Activated CD4-positive, alpha-beta T cell treated with anti-CD3 and anti-CD28 coated beads for 36 hours (primary cell): Measurements from ENCODE around the gene PAQR6. TPM values are rescaled to one million over a fixed set of nuclear protein-coding genes. Genes with fewer than 3 reads are reported as not detected.

Experiments used
- ATAC-seq: fragments of 200-7000 bp; cut with Tn5 transposase; one replicate; pipeline ENCODE4 v1.10.0; 2021; ENCODE audit warnings: mild to moderate bottlenecking, moderate library complexity
- CTCF ChIA-PET: fragments of 350-600 bp; sonication (Branson Sonifier 250); formaldehyde crosslinking; loops from one replicate; lab custom pipeline; 2021; ENCODE audit warnings: antibody characterized with exemption; lab: Charles Lee
- POLR2A ChIA-PET: fragments of 350-600 bp; sonication (Branson Sonifier 250); formaldehyde crosslinking; loops from one replicate; lab custom pipeline; 2021; ENCODE audit warnings: antibody characterized with exemption, inconsistent platforms; lab: Charles Lee
- DNase-seq: peaks from one replicate; pipeline ENCODE4 v3.0.0-alpha.2; 2020
- H3K27ac Mint-ChIP-seq: one replicate; pipeline ENCODE4 v1.8.0; 2021; ENCODE audit warnings: mixed read lengths
- H3K27me3 Mint-ChIP-seq: one replicate; pipeline ENCODE4 v1.8.0; 2021; ENCODE audit warnings: mixed read lengths
- H3K36me3 Mint-ChIP-seq: one replicate; pipeline ENCODE4 v1.8.0; 2021; ENCODE audit warnings: low read depth, mixed read lengths
- H3K4me1 Mint-ChIP-seq: one replicate; pipeline ENCODE4 v1.8.0; 2021; ENCODE audit warnings: mixed read lengths
- H3K4me3 Mint-ChIP-seq: one replicate; pipeline ENCODE4 v1.8.0; 2021; ENCODE audit warnings: mild to moderate bottlenecking, moderate library complexity, mixed read lengths
- H3K9me3 Mint-ChIP-seq: one replicate; pipeline ENCODE4 v1.8.0; 2021; ENCODE audit warnings: low read depth, mixed read lengths
- intact Hi-C, 2 experiments: fragments of 100-400 bp; cut with DNase I in 1 of 2; cut with micrococcal nuclease in 1 of 2; formaldehyde crosslinking; loops; one replicate each; pipeline versions ENCODE4 v1.14.2 to v1.15.1; 2022 to 2024; cut with DNase I, micrococcal nuclease
- total RNA-seq, 2 experiments: library from RNA; stranded (reverse); gene quantifications; one replicate each; pipeline ENCODE4 v1.2.3, GENCODE V29; 2021

Gene PAQR6
- total RNA-seq, 2 experiments from 2014 or later, result 4.7 to 5.7 TPM

- ChIA-PET CTCF (interaction anchor here (0.7 to 1.9 kb wide), 7 partner anchors 14 to 1192 kb away, joined by 3 to 7 read pairs (median 3); partner anchors contain the start of gene PMF1), POLR2A (interaction anchor here (0.7 to 1.9 kb wide), 4 partner anchors 14 to 617 kb away, joined by 3 to 11 read pairs (median 6); partner anchors contain the start of gene PMF1)
- Mint-ChIP-seq H3K27ac (no peak overlapping the region), H3K27me3 (no peaks in the 10 kb centered on the region), H3K36me3 (peaks cover 59% of the 10 kb centered on the region), H3K9me3 (no peaks in the 10 kb centered on the region), H3K4me3 (no peak overlapping the region), H3K4me1 (peaks cover 26% of the 10 kb centered on the region)
- intact Hi-C loops, result loop anchor here (2.0 kb wide), 1 partner anchor 24 kb away; no protein-coding TSS in a partner anchor
- peak; percentile 65 for DNase-seq
- peak; percentile 80 for ATAC-seq
Measured at GRCh38 chr1:156198831-156199349, 49.0 kb downstream of the PAQR6 start.

DNA sequence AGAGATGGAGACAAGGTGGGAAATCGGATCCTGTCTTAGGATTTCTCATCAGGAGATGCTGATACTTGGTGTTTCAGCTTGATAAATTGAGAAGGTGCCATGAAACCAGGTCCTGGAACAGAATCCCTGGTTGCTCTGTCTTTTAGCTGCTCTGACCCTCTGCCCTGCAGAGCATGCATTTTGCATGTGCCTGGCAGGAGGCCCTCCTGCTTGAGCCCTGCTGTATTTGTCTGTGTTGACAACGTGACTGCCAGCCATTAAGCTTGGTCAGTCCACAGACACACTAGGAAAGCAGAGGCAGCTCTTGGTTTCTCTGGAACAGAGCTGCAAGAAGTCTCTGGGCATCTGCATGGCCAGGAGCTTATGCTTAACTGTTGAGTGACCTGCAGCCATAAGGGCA is 51.4 kb downstream of the PAQR6 start:
- POLR2A ChIA-PET, result interaction anchor here (0.5 to 1.5 kb wide), 2 partner anchors 16 to 32 kb away, joined by 3 to 8 read pairs; partner anchors contain the start of gene PMF1
- Mint-ChIP-seq H3K9me3 (no peaks in the 10 kb centered on the region), H3K27ac (peak overlapping the region; percentile 80)

DNA sequence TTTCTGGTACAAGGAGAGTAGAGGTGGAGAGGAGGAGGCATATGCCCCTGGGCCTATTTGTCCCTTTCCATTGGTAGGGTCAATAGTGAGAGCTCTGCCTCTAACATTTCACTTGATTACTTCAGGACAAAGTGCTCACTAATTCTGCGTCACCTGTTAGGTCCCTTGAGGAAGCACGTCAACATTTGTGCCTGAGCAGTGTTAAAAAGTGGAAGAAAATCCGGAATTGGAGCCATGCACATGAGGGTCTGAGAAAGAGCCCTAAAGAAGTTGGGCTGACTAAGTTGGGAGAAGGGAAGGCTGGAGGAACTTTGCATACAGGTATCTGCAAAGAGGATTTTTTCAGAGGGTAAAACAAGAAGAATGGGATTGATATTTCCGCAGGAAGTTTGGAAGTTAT is 52.0 kb downstream of the PAQR6 start:
- peak overlapping the region; percentile 80 for H3K27ac Mint-ChIP-seq
- POLR2A ChIA-PET, result interaction anchor here (1.5 kb wide), 1 partner anchor 17 kb away, joined by 8 read pairs; the partner anchor contains the start of gene PMF1
- CTCF ChIA-PET, result interaction anchor here (1.4 kb wide), 1 partner anchor 50 kb away, joined by 3 read pairs; no protein-coding TSS in a partner anchor
- H3K9me3 Mint-ChIP-seq, result no peaks in the 10 kb centered on the region
- H3K36me3 Mint-ChIP-seq, result peaks cover 64% of the 10 kb centered on the region
- H3K27me3 Mint-ChIP-seq, result no peaks in the 10 kb centered on the region
- DNase-seq (no peak), ATAC-seq (no peak)
- intact Hi-C loops, result loop anchor here (2.0 kb wide), 3 partner anchors 17 to 261 kb away; partner anchors contain the start of genes KHDC4 (in 1 of the 2) and PMF1 (in 1 of the 2)
- H3K4me3 Mint-ChIP-seq, result peak overlapping the region; percentile 100
- H3K4me1 Mint-ChIP-seq, result peaks cover 43% of the 10 kb centered on the region

More for the DNA sequence above, 51.4 kb downstream of the PAQR6 start:
- CTCF ChIA-PET, result interaction anchor here (0.6 to 2.1 kb wide), 4 partner anchors 25 to 145 kb away, joined by 3 to 9 read pairs (median 4); no protein-coding TSS in a partner anchor
- Mint-ChIP-seq H3K27me3 (no peaks in the 10 kb centered on the region), H3K4me3 (peak overlapping the region; percentile 100), H3K4me1 (peaks cover 42% of the 10 kb centered on the region), H3K36me3 (peaks cover 66% of the 10 kb centered on the region)
- ATAC-seq (no peak), DNase-seq (no peak)
- intact Hi-C loops, result no loop called here

GRCh38 chr1:156194300-156194652 is 53.6 kb downstream of the PAQR6 start:
- peak; percentile 41 for DNase-seq
- Mint-ChIP-seq H3K27me3 (no peaks in the 10 kb centered on the region), H3K4me1 (peaks cover 43% of the 10 kb centered on the region), H3K4me3 (peak overlapping the region; percentile 100), H3K9me3 (no peaks in the 10 kb centered on the region), H3K27ac (peak overlapping the region; percentile 97), H3K36me3 (peaks cover 48% of the 10 kb centered on the region)
- CTCF ChIA-PET, result interaction anchor here (0.9 to 1.7 kb wide), 3 partner anchors 11 to 31 kb away, joined by 3 to 4 read pairs (median 4); no protein-coding TSS in a partner anchor
- no peak for ATAC-seq
- POLR2A ChIA-PET, result interaction anchor here (0.6 to 1.9 kb wide), 5 partner anchors 19 to 218 kb away, joined by 3 to 17 read pairs (median 4); partner anchors contain the start of gene PMF1
- intact Hi-C loops, result loop anchor here (1.0 to 5.0 kb wide), 10 partner anchors 18 to 335 kb away; partner anchors contain the start of genes SMG5 (in 2 of the 2), CCT3 (in 1 of the 2), KHDC4 (in 1 of the 2) and PMF1 (in 1 of the 2)

GRCh38 chr1:156193488-156194299 is 54.2 kb downstream of the PAQR6 start, which contains the start of gene SLC25A44:
Gene SLC25A44, plus strand, starts transcription at chr1:156194104. Its CDS starts 5,744 bp downstream, at chr1:156199848.
- Mint-ChIP-seq H3K9me3 (no peaks in the 10 kb centered on the region), H3K27ac (peak within 1 kb of the TSS; percentile 97), H3K27me3 (no peaks in the 10 kb centered on the region), H3K4me3 (peak within 1 kb of the TSS; percentile 100), H3K36me3 (peaks cover 43% of the 10 kb centered on the region), H3K4me1 (peaks cover 43% of the 10 kb centered on the region)
- ATAC-seq (peak; percentile 96), DNase-seq (peak; percentile 98)
- POLR2A ChIA-PET, result interaction anchor here (0.6 to 1.9 kb wide), 7 partner anchors 16 to 217 kb away, joined by 3 to 17 read pairs (median 4); partner anchors contain the start of gene PMF1
- CTCF ChIA-PET, result interaction anchor here (0.7 to 1.7 kb wide), 8 partner anchors 12 to 397 kb away, joined by 3 to 4 read pairs (median 3); no protein-coding TSS in a partner anchor
- intact Hi-C loops, result loop anchor here (1.0 to 5.0 kb wide), 14 partner anchors 19 to 334 kb away; partner anchors contain the start of genes SMG5 (in 2 of the 2), CCT3 (in 1 of the 2), KHDC4 (in 1 of the 2) and PMF1 (in 1 of the 2)

Other genes starting within 250 kb of the PAQR6 start
- 100 to 1,000 TPM; 143 to 197 TPM for gene SSR2, start 227.1 kb downstream of the PAQR6 start, total RNA-seq
- 10 to 100 TPM; 34.5 to 49.0 TPM for gene UBQLN4, start 194.3 kb downstream of the PAQR6 start, total RNA-seq
- 10 to 100 TPM; 26.1 to 50.3 TPM for gene LAMTOR2, start 193.3 kb downstream of the PAQR6 start, total RNA-seq
- under 1 TPM; 0.46 to 0.77 TPM for gene RAB25, start 186.9 kb downstream of the PAQR6 start, total RNA-seq
- gene MEX3A, start 165.6 kb downstream of the PAQR6 start, total RNA-seq, result under 1 TPM; 0.48 to 0.79 TPM
- 100 to 1,000 TPM; 184 to 218 TPM for gene LMNA, start 133.3 kb downstream of the PAQR6 start, total RNA-seq
- gene SEMA4A, start 94.5 kb downstream of the PAQR6 start, total RNA-seq, result 10 to 100 TPM; 53.3 to 64.5 TPM
- gene SLC25A44, start 54.0 kb downstream of the PAQR6 start, total RNA-seq, result 10 to 100 TPM; 42.4 to 51.9 TPM
- 100 to 1,000 TPM; 108 to 117 TPM for gene PMF1, start 35.0 kb downstream of the PAQR6 start, total RNA-seq
- 1 to 10 TPM; 2.1 to 2.4 TPM for gene BGLAP, start 5.9 kb downstream of the PAQR6 start, total RNA-seq
- 10 to 100 TPM; 61.7 to 64.6 TPM for gene SMG5, start 34.8 kb upstream of the PAQR6 start, total RNA-seq
- 10 to 100 TPM; 10.2 to 10.5 TPM for gene TMEM79, start 36.3 kb upstream of the PAQR6 start, total RNA-seq
- gene GLMP, start 47.6 kb upstream of the PAQR6 start, total RNA-seq, result 10 to 100 TPM; 10.8 to 12.1 TPM
- gene VHLL, start 51.3 kb upstream of the PAQR6 start, total RNA-seq, result under 1 TPM in 1 of 2 experiments, not detected in 1; 0.28 TPM
- 100 to 1,000 TPM; 297 to 406 TPM for gene CCT3, start 90.2 kb upstream of the PAQR6 start, total RNA-seq
- under 1 TPM; 0.25 to 0.83 TPM for gene TSACC, start 90.5 kb upstream of the PAQR6 start, total RNA-seq
- gene RHBG, start 121.2 kb upstream of the PAQR6 start, total RNA-seq, result not detected